Type B pancreatic cell (in vitro differentiated cells): ENCODE measurements around the gene DNMT3A. TPM values are rescaled to one million over a fixed set of nuclear protein-coding genes. Genes with fewer than 3 reads are reported as not detected.
A peak's percentile ranks its signal among the peaks of the same experiment; 100 is the strongest.

Source experiments
- DNase-seq: peaks from one replicate; pipeline ENCODE4 v3.0.0; 2021; ENCODE audit warnings: mixed read lengths; ENCODE audit not compliant: unreplicated experiment; ENCODE audit errors: extremely low spot score
- H3K27ac Mint-ChIP-seq: 2 replicates; pipeline ENCODE4 v1.8.0; 2021; ENCODE audit warnings: mild to moderate bottlenecking, mixed read lengths
- H3K27me3 Mint-ChIP-seq: 2 replicates; pipeline ENCODE4 v1.8.0; 2021; ENCODE audit warnings: mixed read lengths
- H3K36me3 Mint-ChIP-seq: 2 replicates; pipeline ENCODE4 v1.8.0; 2021; ENCODE audit warnings: mixed read lengths
- H3K4me1 Mint-ChIP-seq: one replicate; pipeline ENCODE4 v1.8.0; 2021; ENCODE audit warnings: mixed read lengths; ENCODE audit not compliant: unreplicated experiment
- H3K4me3 Mint-ChIP-seq: 2 replicates; pipeline ENCODE4 v1.8.0; 2021; ENCODE audit warnings: mild to moderate bottlenecking, mixed read lengths
- H3K9me3 Mint-ChIP-seq: 2 replicates; pipeline ENCODE4 v1.8.0; 2021; ENCODE audit warnings: mixed read lengths
- long read RNA-seq: library from polyadenylated mRNA; unstranded; transcript quantifications from one replicate; pipeline ENCODE4 v2.0.0, GENCODE V29; 2020
- total RNA-seq: library from RNA; stranded (reverse); gene quantifications from 2 replicates; pipeline ENCODE4 v1.2.1, GENCODE V29; 2021; ENCODE audit warnings: low replicate concordance
- TF ChIP-seq, protein P1 (sequence below): fragments of 200-600 bp; sonication (generic); conservative IDR thresholded peaks from 2 replicates; pipeline ENCODE4 v1.5.0; 2021; ENCODE audit warnings: antibody characterized with exemption, mild to moderate bottlenecking

The DNMT3A gene
- 97.6 and 139 TPM in 2 replicates for total RNA-seq
- long read RNA-seq, transcript DNMT3A-203 (19 exons, 3,589 nt), result major isoform, 5 of 46 reads
- long read RNA-seq, transcript DNMT3A-205 (18 exons, 2,300 nt), result major isoform, 5 of 46 reads
- long read RNA-seq, partial matches to known transcripts, result 25 of 46 reads
- long read RNA-seq, other reads (novel, unspliced or antisense), result 11 of 46 reads

DNA sequence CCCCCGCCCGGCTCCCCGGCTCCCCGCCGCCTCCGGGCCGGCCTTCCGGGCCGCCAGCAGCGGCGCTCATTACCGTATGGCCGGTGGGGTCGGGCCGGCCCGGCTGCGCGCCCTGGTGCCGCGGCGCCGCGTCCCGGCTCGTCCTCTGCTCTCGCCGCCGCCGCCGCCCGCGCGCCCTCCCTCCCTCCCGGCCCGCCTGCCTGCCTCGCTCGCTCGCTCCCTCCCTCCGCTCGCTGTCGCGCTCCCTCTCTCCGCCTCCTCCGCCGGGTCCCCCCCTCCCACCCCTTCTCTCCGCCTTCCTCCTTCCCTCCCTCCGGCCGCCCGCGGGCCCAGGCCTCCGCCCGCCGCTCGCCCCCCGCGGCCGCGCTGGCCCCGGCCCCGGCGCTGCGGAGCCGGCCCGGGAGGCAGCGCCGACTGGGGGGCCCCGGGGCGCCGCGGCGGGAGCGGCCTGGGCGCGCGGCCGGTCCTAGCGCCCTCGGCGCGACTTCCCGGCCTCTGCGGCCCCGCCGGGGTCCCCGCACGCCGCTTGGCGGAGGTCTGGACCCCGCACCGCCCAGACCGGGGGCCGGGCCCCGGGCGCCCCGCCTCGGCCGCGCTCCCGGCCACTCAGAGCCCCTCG lies at the start of gene DNMT3A:
DNMT3A (minus strand) TSS at position 173 of the 619 bp plus-strand sequence. CDS start 27,941 bp downstream, outside the sequence.
- TF ChIP-seq, protein P1, sequence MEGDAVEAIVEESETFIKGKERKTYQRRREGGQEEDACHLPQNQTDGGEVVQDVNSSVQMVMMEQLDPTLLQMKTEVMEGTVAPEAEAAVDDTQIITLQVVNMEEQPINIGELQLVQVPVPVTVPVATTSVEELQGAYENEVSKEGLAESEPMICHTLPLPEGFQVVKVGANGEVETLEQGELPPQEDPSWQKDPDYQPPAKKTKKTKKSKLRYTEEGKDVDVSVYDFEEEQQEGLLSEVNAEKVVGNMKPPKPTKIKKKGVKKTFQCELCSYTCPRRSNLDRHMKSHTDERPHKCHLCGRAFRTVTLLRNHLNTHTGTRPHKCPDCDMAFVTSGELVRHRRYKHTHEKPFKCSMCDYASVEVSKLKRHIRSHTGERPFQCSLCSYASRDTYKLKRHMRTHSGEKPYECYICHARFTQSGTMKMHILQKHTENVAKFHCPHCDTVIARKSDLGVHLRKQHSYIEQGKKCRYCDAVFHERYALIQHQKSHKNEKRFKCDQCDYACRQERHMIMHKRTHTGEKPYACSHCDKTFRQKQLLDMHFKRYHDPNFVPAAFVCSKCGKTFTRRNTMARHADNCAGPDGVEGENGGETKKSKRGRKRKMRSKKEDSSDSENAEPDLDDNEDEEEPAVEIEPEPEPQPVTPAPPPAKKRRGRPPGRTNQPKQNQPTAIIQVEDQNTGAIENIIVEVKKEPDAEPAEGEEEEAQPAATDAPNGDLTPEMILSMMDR, result no peak

DNA sequence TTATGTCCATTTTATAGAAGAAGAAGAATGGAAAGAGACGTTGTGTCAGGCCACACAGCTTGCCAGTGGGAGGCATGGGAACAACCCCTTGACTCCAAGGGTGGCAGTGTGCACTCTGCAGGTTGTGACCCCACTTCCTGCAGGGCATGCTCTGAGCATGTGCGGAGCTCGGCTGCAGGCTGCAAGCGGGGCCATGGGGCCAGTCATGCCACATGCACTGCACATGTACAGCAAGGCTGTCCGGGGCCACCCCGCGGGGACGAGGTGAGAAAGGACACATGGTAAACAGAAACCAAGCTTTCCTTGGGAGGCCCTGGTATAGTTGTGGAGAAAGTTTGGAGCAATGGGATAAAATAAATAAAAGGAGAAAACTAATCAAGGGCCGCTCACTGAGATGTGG lies 47.4 kb upstream of the DNMT3A start:
- TF ChIP-seq, protein P1, result no peak
- H3K9me3 Mint-ChIP-seq, result peaks cover 5% of the 10 kb centered on the region
- H3K4me1 Mint-ChIP-seq, result peaks cover 24% of the 10 kb centered on the region
- H3K27me3 Mint-ChIP-seq, result no peaks in the 10 kb centered on the region
- peaks cover 5% of the 10 kb centered on the region for H3K36me3 Mint-ChIP-seq
- no peak overlapping the region for H3K4me3 Mint-ChIP-seq
- DNase-seq, result no peak
- H3K27ac Mint-ChIP-seq, result no peak overlapping the region

More for the DNA sequence above, at the start of gene DNMT3A:
- Mint-ChIP-seq H3K4me1 (peaks cover 19% of the 10 kb centered on the region), H3K36me3 (no peaks in the 10 kb centered on the region), H3K4me3 (peak within 1 kb of the TSS; percentile 84), H3K27me3 (no peaks in the 10 kb centered on the region), H3K27ac (no peak within 1 kb of the TSS), H3K9me3 (no peaks in the 10 kb centered on the region)
- no peak for DNase-seq

DNA sequence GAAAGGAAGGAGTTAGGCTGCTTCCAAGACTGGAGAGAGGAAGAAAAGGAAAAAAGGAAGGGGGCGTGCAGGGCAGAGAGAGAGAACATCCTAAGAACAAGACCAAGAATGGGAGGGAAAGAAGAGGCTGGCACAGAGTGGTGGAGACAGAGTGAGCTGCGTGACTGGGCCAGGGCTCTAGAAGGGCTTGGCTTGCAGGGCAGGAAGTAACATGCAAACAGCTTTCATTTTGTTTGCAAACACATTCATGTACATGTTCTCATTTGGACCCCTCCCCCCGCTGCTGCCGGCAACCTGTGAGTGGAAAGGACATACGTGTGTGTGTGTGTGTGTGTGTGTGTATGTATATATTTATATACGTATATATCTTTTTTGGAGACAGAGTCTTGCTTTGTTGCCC lies 46.8 kb upstream of the DNMT3A start:
- Mint-ChIP-seq H3K27me3 (no peaks in the 10 kb centered on the region), H3K4me3 (no peak overlapping the region), H3K27ac (no peak overlapping the region), H3K36me3 (peaks cover 5% of the 10 kb centered on the region), H3K4me1 (peaks cover 24% of the 10 kb centered on the region), H3K9me3 (no peaks in the 10 kb centered on the region)
- DNase-seq, result no peak
- TF ChIP-seq, protein P1, result no peak

DNA sequence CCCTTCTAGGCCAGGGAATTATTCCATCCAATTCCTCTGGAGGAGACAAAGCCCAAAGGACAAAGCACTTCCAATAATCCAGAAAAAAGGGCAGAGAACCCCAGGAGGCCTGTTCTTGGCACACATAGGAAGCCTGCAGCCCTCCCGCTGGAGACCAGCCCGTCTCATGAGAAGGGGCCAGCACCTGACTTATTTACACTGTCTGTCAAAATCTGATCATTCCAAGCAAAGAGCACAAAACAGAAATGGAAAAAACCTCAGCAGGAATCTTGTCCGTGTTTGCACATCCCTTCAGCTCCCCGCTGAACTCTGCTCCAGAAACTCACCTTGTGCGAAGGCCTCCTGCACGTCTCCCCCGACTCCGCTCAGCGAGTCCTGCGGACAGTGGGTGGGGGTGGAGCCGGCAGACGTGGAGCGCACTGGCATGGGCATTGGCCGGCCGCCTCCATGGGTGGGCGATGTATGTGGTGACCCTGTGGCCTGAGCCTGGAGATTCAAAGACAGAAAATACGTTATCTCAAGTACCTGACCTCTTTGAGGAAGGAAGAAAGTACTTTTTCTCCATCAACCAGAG lies 46.2 kb upstream of the DNMT3A start:
- peaks cover 24% of the 10 kb centered on the region for H3K4me1 Mint-ChIP-seq
- TF ChIP-seq, protein P1, result no peak
- DNase-seq, result no peak
- peaks cover 5% of the 10 kb centered on the region for H3K36me3 Mint-ChIP-seq
- no peak overlapping the region for H3K27ac Mint-ChIP-seq
- no peaks in the 10 kb centered on the region for H3K27me3 Mint-ChIP-seq
- no peaks in the 10 kb centered on the region for H3K9me3 Mint-ChIP-seq
- no peak overlapping the region for H3K4me3 Mint-ChIP-seq

DNA sequence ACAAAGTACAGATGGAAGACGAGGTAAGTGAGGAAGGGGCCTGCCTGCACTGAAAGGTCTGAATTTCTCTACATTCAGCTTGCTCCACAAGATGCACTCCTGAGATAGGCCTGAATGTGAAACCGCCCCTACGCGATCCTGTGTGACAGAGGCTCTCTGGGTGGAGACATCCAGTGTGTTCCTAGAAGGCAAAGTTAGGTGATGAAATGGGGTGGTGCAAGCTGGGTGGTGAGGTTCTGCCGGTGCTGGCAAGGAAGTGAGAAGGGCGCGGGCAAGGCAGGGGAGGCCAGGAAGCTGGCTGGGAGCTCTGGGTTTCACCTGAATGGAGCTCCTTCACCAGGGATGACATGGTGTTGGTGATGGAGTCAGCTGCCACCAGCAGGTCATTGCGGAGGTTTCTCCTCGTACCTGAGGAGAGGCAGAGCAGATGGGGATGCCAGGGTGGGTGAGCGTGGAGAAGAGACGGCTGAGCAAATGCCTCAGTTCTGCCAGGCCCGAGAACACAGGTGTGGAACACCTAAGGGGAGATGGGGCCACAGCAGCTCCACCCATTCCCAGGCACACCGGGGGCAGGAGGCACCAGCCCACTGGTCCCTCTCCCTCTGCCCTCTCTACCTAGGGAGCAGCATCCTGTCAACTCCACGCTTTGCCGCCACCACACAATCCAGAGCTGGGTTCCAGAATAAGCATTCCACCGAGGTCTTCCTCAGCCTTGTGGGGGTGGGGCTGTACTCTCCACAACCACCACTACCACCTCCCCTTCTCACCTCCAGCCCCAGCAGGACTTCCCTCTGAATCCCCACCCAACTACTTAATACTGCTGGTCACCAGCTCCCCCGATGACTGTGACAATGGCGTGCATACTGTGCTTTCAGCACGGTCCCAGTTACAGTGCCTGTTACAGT lies 45.5 kb upstream of the DNMT3A start:
- Mint-ChIP-seq H3K9me3 (no peaks in the 10 kb centered on the region), H3K4me3 (no peak overlapping the region), H3K27me3 (no peaks in the 10 kb centered on the region), H3K4me1 (peaks cover 24% of the 10 kb centered on the region), H3K27ac (no peak overlapping the region), H3K36me3 (peaks cover 5% of the 10 kb centered on the region)
- TF ChIP-seq, protein P1, result no peak
- no peak for DNase-seq
